ENCODE results near the gene CDON.

The CDON gene

DNA sequence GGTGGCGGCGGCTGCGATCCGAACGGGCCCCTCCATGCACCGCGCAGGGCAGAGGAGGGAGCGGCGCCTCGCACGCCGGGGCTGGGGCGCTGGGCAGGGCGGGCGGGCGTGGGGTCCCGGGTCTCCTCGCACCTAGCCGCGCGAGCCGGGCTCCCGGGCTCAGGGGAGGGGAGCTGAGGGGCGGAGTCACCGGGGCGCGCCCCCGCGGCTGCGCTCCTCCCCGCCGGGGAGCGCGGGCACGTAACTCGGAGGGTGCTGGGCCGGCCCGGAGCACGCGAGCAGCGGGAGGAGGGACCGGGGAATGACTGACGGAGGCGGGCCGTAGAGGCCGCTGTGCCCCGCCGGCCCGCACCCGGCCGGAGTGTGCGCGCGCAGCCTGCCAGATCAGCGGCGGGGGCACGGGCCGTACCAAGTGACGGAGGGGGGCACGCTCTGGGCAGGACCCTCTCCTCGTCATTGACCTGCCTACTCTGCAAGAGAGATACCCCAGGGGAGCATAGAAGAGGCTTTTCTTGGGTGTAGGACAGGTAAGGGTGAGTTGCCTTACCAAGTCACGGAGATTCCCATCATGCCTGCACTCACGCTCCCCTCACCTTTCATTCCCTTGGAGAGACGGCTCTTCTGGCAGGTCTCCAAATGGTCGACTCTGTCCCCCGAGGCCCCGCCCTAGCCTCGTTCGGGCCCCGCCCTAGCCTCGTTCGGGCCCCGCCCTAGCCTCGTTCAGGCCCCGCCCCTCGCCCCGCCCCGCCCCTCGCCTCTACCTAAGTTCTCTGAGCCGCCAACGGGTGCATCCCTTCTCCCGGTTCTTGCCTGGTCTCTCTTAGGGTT, at the start of gene CDON:
CDON (minus strand) TSS at position 188 of the 828 bp plus-strand sequence. CDS start 39,390 bp downstream, outside the sequence.
- peak; percentile 95 for DNase-seq

DNA sequence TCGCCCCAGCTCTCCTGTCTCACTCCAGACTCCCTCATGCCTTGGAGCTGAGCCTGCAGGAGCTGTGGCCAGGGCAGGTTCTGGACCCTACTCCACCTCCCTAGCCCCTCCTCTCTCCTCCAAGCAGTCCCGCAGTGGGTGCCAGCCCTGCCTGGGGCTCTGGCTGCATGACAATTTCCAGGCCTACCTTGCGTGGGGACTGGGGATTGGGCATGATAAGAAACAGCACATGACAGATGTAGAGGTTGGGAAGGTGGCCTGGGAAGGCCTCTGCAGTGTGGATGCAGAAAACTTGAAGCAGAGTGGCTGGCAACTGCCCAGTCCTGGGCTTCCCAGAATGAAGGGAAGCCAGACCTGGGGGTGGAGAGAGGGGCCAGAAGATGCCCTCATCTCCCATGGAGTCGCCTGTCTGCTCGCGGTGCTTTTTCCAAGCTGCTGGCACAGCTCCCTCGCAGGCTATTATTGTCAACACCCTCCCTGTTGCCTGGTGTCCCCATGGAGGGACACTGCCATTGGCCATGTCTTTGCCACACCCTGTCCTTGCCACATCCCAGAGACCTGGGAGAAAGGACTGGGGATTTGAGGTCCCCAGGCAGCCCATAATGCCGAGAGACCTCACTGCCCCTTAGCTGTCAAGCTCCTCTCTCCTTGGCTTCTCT, 48.9 kb upstream of the CDON start:
- DNase-seq: no peak

GRCh38 chr11:126109941-126110731, 47.5 kb upstream of the CDON start:
- no peak for DNase-seq

DNA sequence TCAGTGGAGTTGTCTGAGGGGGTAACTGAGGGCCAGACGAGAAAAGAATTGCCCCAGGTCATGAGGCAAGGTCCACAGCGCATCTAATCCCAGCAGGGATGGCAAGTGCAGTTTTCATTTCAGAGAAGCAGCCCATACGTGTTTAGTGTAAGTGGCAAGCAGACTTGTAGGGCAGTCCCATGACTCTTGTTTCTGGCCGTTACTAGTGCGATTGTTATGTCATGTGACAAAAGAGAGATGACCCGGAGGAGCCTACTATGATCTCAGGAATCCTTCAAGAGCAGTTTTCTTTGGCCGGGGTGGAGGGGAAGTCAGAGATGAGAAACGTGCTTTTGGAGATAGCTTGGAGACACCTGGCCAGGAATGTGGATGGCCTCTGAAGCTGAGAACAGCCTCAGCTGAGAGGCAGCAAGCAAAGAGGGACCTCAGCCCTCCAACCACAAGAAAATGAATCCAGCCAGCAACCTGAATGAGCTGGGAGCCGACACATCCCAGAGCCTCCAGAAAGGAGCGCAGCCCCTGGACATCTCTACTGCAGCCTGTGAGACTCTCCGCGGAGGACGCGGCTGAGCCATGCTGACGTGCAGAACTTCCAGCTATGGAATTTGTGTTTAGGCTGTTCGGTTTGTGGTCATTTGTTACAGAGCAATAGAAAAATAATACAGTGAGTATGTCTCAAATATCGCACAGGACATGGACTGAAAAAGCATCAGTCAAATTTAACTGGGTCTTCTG, 44.1 kb upstream of the CDON start:
- DNase-seq: no peak

DNA sequence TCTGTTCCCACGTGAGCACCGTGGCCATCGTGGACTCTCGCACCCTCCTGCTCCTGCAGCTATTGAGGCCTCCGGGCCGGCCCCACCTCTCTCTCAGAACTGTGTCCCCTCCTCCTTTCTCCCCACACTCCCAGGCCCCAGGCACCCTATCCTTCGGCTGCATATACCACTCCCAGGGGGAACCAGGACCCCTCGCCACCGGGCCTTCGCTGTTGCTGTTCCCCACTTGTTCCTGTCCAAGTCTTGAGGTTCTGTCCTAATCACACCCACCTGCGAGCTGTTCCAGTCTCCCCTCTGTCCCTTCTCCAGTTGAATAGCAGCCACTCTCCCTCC, 43.0 kb upstream of the CDON start:
- DNase-seq: no peak

GRCh38 chr11:126105022-126105747, 42.5 kb upstream of the CDON start:
- DNase-seq: no peak

GRCh38 chr11:126104420-126104819, 41.8 kb upstream of the CDON start:
- no peak for DNase-seq

DNA sequence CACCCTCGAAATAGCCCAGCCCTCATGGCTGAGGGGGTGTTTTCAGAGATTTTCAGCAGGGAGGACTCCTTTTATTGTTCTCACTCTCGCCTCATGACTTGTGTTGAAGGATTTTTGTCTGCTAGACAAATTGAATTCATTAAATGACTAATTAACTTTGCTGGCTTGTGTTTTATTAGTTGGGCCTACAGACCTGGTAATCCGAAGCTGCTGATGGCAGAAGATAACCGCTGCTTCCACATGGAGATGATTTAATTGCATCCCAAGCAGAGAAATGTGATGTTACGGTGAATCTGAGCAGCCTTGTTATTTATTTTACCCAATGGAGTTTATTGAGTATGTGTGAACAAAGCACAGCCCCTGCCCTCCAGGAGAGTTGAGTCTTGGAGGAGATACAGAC, 40.5 kb upstream of the CDON start:
- no peak for DNase-seq

GRCh38 chr11:126102436-126102981, 39.8 kb upstream of the CDON start:
- DNase-seq: peak; percentile 87

GRCh38 chr11:126101930-126102283, 39.2 kb upstream of the CDON start:
- DNase-seq: no peak

- no peak for DNase-seq
Measured at GRCh38 chr11:126101251-126101929, 38.7 kb upstream of the CDON start.

GRCh38 chr11:126100716-126101115, 38.0 kb upstream of the CDON start:
- DNase-seq: no peak

GRCh38 chr11:126098204-126098769, 35.6 kb upstream of the CDON start:
- DNase-seq: no peak

- no peak for DNase-seq
Measured at GRCh38 chr11:126095745-126096144, 33.1 kb upstream of the CDON start.

- no peak for DNase-seq
Measured at GRCh38 chr11:126090452-126090851, 27.8 kb upstream of the CDON start.

DNA sequence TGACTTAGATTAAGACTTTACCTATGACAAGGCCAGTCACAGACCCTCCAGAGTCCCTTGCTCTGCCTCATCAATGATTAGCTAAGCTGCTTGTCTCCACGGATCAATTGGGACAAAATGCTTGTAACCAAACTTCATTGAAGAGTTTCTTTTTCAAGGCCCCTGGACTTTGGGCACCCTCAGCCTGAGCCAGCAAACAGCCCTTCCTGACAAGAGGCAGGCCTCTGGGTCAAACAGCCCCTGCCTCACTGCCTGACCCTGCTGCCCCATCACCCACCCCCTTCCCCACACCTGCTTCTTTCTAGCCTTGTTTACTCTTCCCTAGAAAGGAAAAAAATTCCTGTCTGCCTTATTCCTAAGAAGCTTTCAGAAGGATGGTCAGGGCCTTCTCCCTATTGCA, 26.3 kb upstream of the CDON start:
- DNase-seq: no peak

- no peak for DNase-seq
Measured at GRCh38 chr11:126086248-126086647, 23.6 kb upstream of the CDON start.

- no peak for DNase-seq
Measured at GRCh38 chr11:126084608-126084912, 21.9 kb upstream of the CDON start.

DNA sequence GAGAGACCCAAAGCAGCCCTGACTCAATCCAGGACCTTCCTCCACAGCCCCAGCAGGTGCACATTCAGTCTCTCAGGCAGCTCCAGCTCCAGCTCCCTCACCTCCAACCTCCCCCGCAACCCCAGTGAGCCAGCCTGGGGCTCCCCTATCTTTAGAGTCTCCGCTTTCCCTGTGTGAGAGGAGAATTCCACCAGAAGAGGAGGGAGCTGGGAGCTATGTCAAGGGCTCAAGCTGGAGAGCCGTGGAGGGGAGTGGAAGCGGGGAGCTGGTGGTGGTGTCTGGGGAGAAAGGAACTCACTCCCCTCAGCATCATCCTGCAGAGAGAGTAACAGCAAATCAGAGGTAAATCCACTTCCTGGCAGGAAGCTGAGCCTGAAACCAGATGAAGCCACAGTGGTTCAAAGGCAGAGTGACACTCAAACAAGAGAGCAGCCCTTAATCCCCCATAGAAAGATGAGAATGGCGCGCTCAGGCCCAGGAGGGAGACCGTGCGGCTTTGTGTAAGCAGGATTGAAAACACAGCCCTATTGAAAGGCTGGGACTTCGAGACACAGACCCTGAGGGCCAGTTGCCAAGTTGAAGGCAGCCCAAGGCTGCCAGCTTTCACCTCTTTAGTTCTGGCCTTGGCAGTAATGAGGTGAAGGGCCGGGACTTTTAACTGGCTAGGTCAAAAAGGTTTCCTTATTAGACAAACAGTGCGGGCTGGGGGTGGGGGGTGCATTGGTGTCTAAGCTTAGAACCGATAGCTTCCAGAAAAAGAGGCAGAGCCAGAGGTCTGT, 21.4 kb upstream of the CDON start:
- peak; percentile 10 for DNase-seq
